ENCODE data around the gene UVRAG. TPM values are rescaled to one million over a fixed set of nuclear protein-coding genes. Genes with fewer than 3 reads are reported as not detected.

UVRAG gene
- total RNA-seq, result 22.4 and 34.0 TPM in 2 replicates
- 21.6 and 33.3 TPM in 2 replicates for polyA plus RNA-seq

DNA sequence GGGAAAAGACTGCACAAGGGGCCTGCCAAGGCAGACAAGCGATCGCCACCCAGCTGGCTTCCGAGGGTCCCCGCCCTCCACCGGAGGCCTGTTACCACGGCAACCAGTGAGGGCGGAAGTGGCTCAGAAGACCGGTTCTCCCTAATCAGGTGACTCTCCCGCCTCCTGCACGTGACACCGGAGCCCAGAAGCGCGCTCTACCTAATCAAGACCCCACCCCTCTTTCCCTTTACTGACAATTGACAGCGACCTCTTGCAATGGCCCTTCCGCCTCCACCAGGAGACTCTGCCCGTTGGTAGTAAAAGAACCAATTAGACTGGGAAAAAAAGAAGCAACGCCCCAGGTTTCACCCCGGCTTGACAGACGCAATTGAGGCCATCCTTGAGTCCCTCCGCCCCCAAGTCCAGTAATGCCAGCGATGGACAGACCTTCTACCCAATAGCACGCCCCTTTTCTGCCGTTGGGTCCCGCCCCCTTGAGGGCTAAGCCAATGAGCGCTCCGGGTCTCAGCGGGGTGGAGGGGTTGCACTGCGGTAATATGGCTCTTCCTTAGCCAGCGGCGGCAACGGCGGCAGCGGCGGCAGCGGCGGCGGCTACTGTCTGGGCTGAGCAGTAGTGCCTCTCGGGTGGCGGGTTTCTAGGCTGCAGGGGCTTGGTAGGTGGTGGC, at the start of gene UVRAG:
Gene UVRAG, plus strand, starts transcription at position 534 of the 668 bp plus-strand sequence. CDS start 198 bp downstream, outside the sequence.
- DNase-seq (ENCODE audit: low read depth in 1 of 2, low spot score in 1 of 2), result peak; percentile 100
- Histone ChIP-seq H3K36me3 (no peaks in the 10 kb centered on the region), H3K9me3 (ENCODE audit: low read depth) (no peaks in the 10 kb centered on the region), H3K27me3 (no peaks in the 10 kb centered on the region), H3K4me3 (peak within 1 kb of the TSS; percentile 83), H3K4me1 (ENCODE audit: low read depth) (peaks cover 17% of the 10 kb centered on the region), H3K27ac (peak within 1 kb of the TSS; percentile 95)
- TF ChIP-seq, protein P1, sequence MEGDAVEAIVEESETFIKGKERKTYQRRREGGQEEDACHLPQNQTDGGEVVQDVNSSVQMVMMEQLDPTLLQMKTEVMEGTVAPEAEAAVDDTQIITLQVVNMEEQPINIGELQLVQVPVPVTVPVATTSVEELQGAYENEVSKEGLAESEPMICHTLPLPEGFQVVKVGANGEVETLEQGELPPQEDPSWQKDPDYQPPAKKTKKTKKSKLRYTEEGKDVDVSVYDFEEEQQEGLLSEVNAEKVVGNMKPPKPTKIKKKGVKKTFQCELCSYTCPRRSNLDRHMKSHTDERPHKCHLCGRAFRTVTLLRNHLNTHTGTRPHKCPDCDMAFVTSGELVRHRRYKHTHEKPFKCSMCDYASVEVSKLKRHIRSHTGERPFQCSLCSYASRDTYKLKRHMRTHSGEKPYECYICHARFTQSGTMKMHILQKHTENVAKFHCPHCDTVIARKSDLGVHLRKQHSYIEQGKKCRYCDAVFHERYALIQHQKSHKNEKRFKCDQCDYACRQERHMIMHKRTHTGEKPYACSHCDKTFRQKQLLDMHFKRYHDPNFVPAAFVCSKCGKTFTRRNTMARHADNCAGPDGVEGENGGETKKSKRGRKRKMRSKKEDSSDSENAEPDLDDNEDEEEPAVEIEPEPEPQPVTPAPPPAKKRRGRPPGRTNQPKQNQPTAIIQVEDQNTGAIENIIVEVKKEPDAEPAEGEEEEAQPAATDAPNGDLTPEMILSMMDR (IDR thresholded peaks at IDR 0.05; ENCODE audit: low read depth, low read length), result no peak

DNA sequence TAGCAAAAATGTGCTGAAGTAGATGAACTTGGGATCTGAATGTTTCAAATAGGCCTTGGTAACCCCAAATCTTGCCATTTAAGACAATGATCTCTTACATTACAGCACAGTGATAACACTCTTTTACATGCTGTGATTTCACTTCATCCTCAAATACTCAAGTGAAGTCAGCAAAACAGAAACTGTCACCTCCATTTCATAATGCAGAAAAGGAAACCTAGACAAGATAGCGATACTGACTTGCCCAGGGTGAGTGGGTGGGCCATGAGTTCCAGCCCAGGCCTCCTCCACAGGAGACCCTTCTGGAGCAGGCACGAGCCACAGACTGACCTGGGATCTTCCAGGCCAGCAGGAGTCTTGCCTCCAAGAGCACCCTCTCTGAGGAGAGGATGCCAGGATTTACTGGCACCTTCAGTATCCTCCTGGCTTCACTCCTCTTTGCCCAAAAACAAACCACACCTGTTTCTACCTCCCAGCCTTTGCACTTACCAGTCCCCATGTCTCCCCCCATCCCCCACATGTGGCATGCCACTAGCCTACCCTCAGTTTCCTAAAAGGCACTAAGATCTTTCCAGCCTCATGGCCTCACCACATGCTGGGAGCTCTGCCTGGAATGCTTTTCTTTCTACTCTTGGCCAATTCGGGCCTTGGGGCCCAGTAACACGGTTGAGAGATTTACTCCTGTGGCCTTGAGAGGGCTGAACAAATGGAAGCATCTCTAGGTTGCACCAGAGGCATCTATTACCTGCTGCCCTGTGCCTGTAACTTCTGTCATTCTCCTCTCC, 48.4 kb upstream of the UVRAG start:
- TF ChIP-seq, protein P1 (IDR thresholded peaks at IDR 0.05; ENCODE audit: low read depth, low read length), result no peak
- H3K4me1 ChIP-seq (ENCODE audit: low read depth), result peaks cover 21% of the 10 kb centered on the region
- H3K27me3 ChIP-seq, result no peaks in the 10 kb centered on the region
- H3K27ac ChIP-seq, result no peak overlapping the region
- no peaks in the 10 kb centered on the region for H3K36me3 ChIP-seq
- H3K9me3 ChIP-seq (ENCODE audit: low read depth), result no peaks in the 10 kb centered on the region
- H3K4me3 ChIP-seq, result no peak overlapping the region
- no peak for DNase-seq (ENCODE audit: low read depth in 1 of 2, low spot score in 1 of 2)

DNA sequence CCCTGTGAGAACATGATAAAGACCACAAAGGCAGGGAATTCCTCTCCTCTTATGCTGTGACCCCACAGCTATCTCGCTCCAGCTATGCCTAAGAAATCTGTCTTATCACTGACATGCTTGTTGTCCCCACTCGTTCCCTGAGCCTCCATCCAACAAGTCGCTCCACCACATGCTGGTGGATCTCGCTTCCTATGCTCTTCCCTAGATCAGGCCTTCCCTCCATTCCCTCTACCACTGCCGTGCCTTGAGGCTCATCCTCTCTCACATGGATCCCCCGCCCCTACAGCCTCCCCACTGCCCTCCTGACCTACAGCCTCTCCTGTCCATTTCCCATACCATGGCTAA, 47.8 kb upstream of the UVRAG start:
- TF ChIP-seq, protein P1 (IDR thresholded peaks at IDR 0.05; ENCODE audit: low read depth, low read length), result no peak
- Histone ChIP-seq H3K9me3 (ENCODE audit: low read depth) (no peaks in the 10 kb centered on the region), H3K27ac (no peak overlapping the region), H3K27me3 (no peaks in the 10 kb centered on the region), H3K4me3 (no peak overlapping the region), H3K36me3 (no peaks in the 10 kb centered on the region), H3K4me1 (ENCODE audit: low read depth) (peaks cover 21% of the 10 kb centered on the region)
- DNase-seq (ENCODE audit: low read depth in 1 of 2, low spot score in 1 of 2), result no peak

DNA sequence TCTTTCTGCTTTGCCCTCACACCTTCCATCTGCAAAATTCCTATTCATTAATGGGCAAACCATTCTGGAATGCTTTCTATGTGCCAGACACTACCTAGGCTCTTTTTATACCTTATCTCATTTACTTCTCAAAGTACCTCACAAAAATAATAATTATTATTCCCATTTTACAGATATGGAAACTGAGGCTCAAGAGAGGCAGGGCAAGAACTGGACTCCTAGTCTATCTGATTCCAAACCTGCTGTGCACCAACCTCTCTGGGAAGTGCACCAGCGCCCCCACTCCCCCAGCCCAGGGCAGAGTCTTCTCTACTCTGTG, 47.3 kb upstream of the UVRAG start:
- no peak for DNase-seq (ENCODE audit: low read depth in 1 of 2, low spot score in 1 of 2)
- H3K27ac ChIP-seq, result peak overlapping the region; percentile 97
- peaks cover 19% of the 10 kb centered on the region for H3K4me1 ChIP-seq (ENCODE audit: low read depth)
- TF ChIP-seq, protein P1 (IDR thresholded peaks at IDR 0.05; ENCODE audit: low read depth, low read length), result no peak
- H3K27me3 ChIP-seq, result no peaks in the 10 kb centered on the region
- H3K36me3 ChIP-seq, result no peaks in the 10 kb centered on the region
- H3K4me3 ChIP-seq, result no peak overlapping the region
- no peaks in the 10 kb centered on the region for H3K9me3 ChIP-seq (ENCODE audit: low read depth)

DNA sequence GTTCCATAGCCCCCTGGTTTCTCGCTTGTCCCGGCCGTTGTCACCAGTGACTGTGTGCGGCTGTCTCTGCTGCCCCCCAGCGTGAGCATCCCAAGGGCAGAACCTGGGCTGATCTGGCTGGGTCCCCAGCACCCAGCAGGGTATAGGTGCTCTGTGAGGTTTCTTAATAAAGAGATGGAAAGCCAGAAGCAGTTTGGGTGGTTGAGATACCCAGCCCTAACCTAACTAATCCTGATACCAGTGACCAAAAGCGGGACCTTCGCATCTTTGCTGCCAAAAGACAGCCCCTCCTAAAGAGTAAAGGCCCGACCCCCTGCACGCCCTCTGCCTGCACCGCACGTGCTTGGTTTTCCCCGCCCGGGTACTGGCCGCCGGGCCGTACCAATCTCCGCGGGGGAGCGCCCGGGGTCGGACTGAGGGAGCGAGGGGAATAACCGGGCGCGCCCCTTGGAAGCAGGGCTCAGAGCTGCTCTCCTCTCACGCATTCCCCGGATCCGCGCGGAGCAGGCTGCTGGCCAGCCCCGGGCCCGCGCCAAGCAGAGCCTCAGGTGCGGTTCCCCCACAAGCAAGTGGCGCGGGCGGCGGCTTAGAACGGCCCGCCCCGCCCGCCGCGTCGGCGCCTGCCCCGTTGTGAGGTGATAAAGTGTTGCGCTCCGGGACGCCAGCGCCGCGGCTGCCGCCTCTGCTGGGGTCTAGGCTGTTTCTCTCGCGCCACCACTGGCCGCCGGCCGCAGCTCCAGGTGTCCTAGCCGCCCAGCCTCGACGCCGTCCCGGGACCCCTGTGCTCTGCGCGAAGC, 46.7 kb upstream of the UVRAG start, which contains the start of gene DGAT2:
Gene DGAT2, plus strand, starts transcription at position 667 of the 797 bp plus-strand sequence. CDS start 214 bp downstream, outside the sequence.
- Histone ChIP-seq H3K4me3 (peak within 1 kb of the TSS; percentile 35), H3K27me3 (no peaks in the 10 kb centered on the region), H3K9me3 (ENCODE audit: low read depth) (no peaks in the 10 kb centered on the region), H3K4me1 (ENCODE audit: low read depth) (peaks cover 15% of the 10 kb centered on the region), H3K27ac (peak within 1 kb of the TSS; percentile 97), H3K36me3 (no peaks in the 10 kb centered on the region)
- peak; percentile 83 to 95 for DNase-seq (ENCODE audit: low read depth in 1 of 2, low spot score in 1 of 2)
- TF ChIP-seq, protein P1 (IDR thresholded peaks at IDR 0.05; ENCODE audit: low read depth, low read length), result peak; percentile 12

All from cardiac muscle cell (in vitro differentiated cells and primary cell).